8988T (cell line): Measurements from ENCODE around the gene DNAH17.

ENCODE experiments used
- DNase-seq: peaks from one replicate; pipeline ENCODE4 v3.0.0; 2011

The DNAH17 gene

GRCh38 chr17:78384479-78385175, 192.6 kb downstream of the DNAH17 start:
- no peak for DNase-seq

- no peak for DNase-seq
Measured at GRCh38 chr17:78383725-78384471, 193.3 kb downstream of the DNAH17 start.

- DNase-seq, result no peak
Measured at GRCh38 chr17:78381601-78382232, 195.5 kb downstream of the DNAH17 start.

- no peak for DNase-seq
Measured at GRCh38 chr17:78380370-78380769, 196.8 kb downstream of the DNAH17 start.

GRCh38 chr17:78379131-78379491, 198.1 kb downstream of the DNAH17 start:
- DNase-seq, result no peak

GRCh38 chr17:78378225-78379130, 198.7 kb downstream of the DNAH17 start, which contains the start of gene PGS1:
Gene PGS1, plus strand, starts transcription at chr17:78378649. Its CDS starts 17 bp downstream, at chr17:78378666.
- no peak for DNase-seq

- DNase-seq, result no peak
Measured at GRCh38 chr17:78377858-78378224, 199.4 kb downstream of the DNAH17 start.

GRCh38 chr17:78376161-78376560, 201.0 kb downstream of the DNAH17 start:
- DNase-seq, result no peak

- no peak for DNase-seq
Measured at GRCh38 chr17:78375401-78376151, 201.6 kb downstream of the DNAH17 start.

- DNase-seq, result no peak
Measured at GRCh38 chr17:78374631-78375274, 202.4 kb downstream of the DNAH17 start.

- no peak for DNase-seq
Measured at GRCh38 chr17:78374189-78374588, 203.0 kb downstream of the DNAH17 start.
